GM19043 (cell line): ENCODE data around the gene EIF4A3.

ENCODE experiments used
- ATAC-seq: cut with Tn5 transposase; IDR thresholded peaks from one replicate; pipeline ENCODE4 v1.9.1; 2021; ENCODE audit warnings: low read depth; ENCODE audit not compliant: unreplicated experiment

EIF4A3 gene

GRCh38 chr17:80138856-80139426, 8.0 kb downstream of the EIF4A3 start:
- no peak for ATAC-seq

GRCh38 chr17:80137131-80137530, 9.8 kb downstream of the EIF4A3 start:
- no peak for ATAC-seq

GRCh38 chr17:80133626-80133970, 13.3 kb downstream of the EIF4A3 start:
- no peak for ATAC-seq

DNA sequence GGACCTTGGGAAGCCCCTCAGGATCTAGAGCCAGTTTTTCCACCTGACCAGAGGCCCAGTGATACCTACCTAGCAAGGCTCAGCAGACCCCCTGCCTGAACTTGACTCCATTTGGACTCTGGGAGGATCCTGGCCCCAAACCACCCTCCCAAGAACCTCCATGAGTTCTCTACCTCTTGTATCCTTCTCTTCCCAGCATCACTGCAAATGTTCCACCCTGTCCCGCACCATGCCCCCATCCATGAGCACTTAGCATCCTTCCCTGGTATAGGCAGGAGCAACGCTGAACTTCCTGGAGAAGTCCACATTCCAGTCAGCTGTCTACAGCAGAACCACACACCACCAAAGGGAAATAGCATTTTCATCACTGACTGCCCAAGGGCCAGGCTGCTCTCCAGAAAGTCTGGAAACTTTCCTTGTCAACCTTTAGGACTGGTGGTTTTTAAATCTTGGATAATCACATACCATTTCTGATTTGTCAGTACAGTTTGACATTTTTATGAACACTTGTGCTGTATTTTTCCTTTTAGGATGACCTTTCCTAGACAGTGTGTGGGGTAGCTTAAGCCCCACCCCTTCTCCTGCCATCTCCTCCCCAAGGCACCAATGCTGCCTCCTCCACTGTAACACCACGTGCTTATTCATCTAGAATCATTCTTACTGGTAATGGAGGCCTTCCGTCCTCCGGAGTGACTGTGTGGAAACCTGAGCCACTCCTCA, 13.9 kb downstream of the EIF4A3 start:
- ATAC-seq: no peak

DNA sequence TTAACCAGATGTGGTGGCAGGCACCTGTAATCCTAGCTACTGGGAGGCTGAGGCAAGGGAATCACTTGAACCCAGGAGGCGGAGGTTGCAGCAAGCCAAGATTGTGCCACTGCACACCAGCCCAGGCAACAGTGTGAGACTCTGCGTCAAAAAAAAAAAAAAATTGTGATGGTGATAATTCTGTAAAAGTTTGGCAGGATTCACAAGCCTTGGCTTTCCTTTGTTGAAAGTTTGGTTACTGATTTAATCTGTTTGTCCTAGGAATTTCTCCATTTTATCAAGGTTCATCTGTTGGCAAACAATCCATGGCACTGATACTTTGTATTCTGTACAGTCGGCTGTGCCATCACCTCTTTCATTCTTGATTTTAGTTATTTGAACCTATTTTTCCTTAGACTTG, 15.9 kb downstream of the EIF4A3 start:
- ATAC-seq: no peak

GRCh38 chr17:80129006-80129565, 17.8 kb downstream of the EIF4A3 start:
- ATAC-seq: no peak

- ATAC-seq: no peak
Measured at GRCh38 chr17:80126449-80126715, 20.5 kb downstream of the EIF4A3 start.

- ATAC-seq: no peak
Measured at GRCh38 chr17:80125656-80126448, 21.1 kb downstream of the EIF4A3 start.

GRCh38 chr17:80124351-80124981, 22.5 kb downstream of the EIF4A3 start:
- ATAC-seq: no peak

DNA sequence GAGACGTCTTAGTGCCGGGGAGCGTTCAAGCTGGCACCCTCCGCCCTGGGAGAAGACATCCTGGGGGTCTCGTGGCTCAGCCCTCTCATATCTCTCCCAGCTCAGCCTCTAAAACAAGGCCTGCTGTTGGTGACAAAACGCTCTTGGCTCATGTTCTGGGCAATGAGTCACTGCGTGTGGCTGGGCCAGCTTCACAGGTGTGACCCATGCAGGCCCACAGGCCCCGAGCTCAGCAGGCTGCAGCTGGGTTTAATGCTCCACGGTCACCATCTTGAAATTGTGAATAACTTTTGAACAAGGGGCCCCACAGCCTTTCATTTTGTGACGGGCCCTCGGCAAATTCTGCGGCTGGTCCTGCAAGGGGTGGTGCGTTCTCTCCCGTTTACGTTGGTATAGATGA, 23.1 kb downstream of the EIF4A3 start:
- no peak for ATAC-seq

- no peak for ATAC-seq
Measured at GRCh38 chr17:80122926-80123505, 23.9 kb downstream of the EIF4A3 start.

DNA sequence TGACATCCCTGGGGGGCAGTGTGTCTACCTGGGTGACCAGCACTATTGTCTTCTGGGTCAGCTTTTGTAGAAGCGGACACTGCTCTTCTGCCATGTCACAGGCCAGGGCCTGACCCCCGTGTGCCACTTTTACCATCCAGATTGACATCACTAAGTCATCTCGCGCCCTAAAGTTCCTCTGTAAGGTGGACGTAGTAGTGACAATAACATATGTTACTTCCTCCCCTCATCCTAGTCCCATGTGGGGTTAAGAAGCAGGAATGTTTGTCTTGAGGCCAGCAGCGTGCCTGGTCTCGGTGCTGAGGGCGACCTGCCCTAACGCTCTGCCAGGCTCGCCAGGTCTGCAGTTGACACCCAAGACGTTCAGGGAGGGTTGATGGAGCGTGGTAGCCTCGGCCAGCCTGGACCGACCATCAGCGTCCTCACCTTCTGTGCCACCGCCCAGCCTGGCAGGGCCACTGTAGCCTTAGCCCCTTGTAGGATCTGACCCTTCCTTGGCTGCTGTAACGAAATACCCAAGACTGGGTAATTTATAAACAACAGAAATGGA, 24.8 kb downstream of the EIF4A3 start:
- no peak for ATAC-seq

DNA sequence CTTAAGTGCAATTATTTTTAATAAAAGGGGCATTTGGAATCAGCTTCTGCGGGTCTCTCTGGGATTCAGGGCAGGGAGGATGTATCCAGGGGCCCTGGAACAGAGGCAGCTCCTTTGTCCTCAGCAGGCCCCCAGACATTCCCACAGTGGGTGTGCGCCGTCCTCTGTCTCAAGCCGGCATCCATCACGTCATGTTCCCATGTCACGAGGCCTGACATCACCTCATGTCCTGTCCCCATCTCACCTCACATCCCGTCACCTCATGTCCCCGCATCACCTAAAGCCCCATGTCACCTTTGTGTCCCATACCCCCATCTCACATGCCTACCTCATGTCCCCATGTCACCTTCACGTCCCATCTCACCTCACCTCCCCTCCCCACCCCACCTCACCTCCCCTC, 27.1 kb downstream of the EIF4A3 start:
- no peak for ATAC-seq

DNA sequence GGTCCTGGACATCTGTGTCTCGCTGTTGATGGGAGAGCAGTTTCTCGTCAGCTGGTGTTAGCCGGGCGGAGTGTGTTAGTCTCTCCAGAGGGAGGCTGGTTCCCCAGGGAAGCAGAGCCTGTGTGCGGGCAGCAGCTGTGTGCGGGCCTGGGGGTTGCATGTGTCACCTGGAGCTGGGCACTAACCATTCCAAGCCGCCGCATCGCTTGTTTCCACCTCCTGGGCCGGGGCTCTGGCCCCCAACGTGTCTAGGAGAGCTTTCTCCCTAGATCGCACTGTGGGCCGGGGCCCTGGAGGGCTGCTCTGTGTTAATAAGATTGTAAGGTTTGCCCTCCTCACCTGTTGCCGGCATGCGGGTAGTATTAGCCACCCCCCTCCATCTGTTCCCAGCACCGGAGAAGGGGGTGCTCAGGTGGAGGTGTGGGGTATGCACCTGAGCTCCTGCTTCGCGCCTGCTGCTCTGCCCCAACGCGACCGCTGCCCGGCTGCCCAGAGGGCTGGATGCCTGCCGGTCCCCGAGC, 27.6 kb downstream of the EIF4A3 start:
- ATAC-seq: no peak

GRCh38 chr17:80118601-80119270, 28.2 kb downstream of the EIF4A3 start:
- no peak for ATAC-seq

GRCh38 chr17:80117491-80118401, 29.2 kb downstream of the EIF4A3 start:
- no peak for ATAC-seq

- ATAC-seq: no peak
Measured at GRCh38 chr17:80116921-80117380, 30.0 kb downstream of the EIF4A3 start.

- no peak for ATAC-seq
Measured at GRCh38 chr17:80116276-80116920, 30.5 kb downstream of the EIF4A3 start.
